HG02610 (cell line): ENCODE data around the gene FXYD2.

Experiments used
- ATAC-seq: cut with Tn5 transposase; IDR thresholded peaks from one replicate; pipeline ENCODE4 v1.9.1; 2021; ENCODE audit warnings: mild to moderate bottlenecking, moderate library complexity; ENCODE audit not compliant: unreplicated experiment

FXYD2 gene

DNA sequence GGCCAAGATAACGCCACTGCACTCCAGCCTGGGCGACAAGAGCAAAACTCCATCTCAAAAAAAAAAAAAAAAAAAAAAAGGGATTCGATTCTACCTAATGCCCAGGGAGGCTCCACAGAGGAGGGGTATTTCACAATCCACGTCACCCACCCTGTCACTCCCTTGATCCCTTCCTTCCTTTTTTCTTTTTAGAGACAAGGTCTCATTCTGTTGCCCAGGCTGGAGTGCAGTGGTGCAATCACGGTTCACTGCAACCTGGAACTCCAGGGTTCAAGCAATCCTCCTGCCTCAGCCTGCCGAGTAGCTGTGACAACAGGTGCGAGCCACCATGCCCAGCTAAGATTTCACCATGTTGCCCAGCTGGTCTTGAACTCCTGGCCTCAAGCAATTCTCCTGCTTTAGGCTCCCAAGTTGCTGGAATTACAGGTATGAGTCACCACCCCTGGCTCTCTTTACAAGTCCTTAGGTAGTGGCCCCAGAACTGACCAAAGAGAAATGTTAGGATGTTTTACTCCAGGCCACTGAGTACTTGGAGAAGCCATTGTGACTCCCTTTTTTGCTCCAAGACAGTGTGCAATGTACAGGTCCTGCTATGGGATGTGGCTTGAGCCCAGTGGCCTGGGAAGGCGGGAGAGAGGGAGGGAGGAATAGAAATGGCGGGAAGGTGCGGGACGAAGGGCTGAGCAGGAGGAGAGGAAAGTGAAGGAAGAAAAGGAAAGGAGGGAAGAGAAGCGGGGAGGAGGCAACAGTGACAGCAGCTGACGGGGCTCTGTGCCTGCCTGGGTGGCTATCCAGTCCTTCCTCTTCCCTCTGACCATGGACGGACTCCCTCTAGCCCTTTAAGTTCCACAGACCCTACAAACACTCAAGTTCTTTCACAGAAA, 11.8 kb upstream of the FXYD2 start:
- no peak for ATAC-seq

DNA sequence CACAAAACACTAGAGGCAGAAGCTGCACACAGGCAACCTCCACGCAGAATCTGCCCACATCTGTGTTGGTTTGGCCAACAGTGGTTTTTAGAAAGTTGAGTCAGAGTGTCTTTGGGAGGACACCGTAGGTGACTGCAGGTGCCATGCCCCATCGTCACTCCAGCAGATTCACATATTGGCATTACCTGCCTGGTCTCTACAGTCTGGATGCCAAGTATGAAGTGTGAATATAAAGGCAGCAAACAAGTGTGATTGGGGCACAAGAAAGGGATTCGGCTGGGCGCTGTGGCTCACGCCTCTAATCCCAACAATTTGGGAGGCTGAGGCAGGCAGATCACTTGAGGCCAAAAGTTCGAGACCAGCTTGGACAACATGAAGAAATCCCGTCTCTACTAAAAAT, 11.0 kb upstream of the FXYD2 start:
- no peak for ATAC-seq

DNA sequence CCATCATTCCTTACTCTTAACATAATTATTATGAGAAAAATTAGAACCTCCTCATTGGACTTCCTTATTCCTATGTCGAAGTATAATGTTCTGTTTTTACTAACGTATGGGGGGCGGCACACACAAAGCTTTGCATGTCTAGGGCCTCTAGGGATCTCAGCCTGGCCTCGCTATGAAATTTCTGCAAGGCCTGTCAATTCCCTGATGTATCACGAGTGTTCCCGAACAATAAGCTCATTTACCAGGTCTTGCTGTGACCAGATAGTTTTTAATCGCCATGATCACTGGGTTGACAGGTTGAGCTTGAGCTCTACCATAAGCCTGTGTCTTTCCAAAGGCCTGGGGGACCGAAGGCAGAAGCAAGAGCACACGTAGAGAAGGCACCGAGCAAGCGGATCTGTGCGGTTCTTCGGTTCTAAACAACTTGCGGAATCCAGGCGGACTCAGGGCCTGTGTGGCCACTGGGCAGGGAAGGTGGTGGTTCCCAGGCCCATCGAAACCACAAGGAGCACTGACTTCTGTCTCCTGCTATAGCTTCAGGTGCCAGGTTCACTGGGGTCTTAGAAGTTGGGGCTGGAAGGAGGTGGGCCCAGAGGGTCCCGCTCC, 10.4 kb upstream of the FXYD2 start:
- ATAC-seq: no peak

DNA sequence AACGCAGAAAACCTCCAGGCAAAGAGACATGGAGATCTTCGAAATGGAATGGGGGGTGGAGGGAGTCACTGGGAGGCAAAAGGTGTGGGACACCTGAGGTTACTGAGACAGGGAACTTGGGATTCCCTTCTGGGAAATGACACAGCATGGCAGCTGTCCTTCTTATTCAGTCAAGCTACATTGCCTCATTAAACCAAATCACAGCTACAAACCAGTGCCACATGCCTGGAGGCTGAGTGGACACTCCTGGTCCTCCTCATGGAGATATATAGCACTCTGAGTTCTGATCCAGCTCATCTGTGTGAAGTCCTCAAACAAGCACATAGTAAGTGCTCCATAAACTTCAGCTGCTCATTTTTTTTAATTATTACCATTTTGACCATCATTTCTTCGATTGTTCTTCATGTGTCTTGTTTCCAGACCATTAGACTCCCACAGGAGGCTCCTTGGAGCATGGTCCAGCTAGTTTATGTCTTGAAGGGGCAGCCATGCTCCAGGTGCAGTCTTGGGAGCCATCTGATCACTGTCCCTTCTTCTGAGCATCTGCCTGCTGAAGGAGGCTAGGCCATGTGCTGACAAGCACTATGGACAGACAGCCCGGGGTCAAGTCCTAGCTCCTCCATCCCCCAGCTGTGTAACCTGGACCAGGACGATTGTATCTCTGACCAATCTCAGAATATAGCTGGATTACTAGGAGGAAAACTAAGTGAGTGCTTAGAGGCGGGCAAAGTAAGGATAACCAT, 9.7 kb upstream of the FXYD2 start:
- no peak for ATAC-seq

DNA sequence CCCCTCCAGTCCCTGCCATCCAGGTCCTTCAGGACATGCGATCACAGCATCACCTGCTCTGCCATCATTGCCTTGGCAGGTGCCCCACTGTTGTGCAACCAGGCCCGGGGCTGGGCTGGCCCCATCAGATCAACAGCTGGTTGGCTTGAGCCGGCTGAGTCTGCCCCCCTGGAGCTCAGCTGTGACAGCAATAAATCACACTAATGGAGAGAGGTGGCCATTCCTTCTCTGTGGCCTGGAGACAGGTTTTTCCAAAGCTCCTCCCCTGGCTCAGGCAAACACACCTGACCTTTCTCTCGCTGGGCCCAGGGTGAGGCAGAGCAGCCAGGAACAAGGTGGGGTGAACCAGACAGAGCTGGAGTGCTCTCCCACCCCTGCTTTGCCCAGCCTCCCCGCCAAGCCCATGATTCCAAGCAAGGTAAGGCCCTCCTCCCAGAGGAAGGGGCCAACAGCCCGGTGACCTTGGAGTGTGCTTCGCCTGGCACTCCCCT, 8.9 kb upstream of the FXYD2 start:
- no peak for ATAC-seq

DNA sequence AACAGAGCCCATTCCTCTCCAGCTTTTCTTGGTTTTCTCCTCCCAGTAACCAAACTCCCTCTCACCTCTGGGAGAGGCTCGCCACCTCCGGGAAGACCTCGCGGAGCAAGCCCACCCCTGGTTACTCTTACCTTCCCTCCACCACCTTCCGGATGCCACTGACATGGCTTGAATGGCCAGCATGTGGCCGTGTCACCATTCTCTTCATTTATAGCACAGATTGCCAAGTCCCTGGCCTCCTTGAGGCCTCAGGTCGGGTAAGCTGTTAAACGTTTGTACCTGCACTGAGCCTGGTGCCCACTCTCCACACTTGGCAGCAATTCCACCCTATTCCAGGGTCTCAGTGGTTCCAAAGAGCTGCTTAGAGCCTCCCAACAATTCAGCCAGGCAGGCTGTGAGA, 8.0 kb upstream of the FXYD2 start:
- no peak for ATAC-seq

DNA sequence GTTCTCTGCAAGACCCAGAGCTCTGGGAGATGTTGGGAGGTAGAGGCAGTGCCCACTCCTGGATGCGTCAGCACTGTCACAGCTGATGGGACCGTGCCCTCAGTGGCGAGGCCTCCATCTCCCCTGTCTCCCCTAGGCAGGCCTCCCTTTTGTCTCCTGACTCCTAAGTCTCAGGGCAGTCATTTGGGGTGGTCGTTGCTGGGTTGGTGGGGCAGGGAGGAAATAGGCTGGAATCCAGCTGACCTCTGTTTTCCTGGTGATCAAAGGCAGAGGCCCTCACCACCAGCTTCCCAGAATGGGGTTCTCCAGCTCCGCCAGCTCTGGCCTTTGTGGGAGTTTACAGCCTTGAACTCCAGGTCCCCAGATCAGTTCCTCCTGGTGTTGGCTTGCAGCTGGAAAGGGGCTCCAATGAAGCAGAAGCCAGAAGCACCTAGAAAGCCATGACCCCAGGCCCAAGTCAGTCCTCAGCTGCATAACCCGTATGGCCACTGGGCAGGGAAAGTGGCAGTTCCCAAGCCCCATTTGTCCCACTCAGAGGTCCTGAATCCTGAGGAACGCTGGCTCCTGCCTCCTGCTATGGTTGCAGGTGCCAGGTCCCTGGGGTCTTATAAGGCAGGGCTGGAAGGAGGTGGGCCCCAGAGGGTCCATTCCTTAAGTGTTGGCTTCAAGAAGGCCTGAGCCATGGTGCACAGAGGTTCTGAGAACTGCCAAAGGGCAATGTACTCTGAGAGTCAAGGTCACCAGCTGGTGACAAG, 7.3 kb upstream of the FXYD2 start:
- ATAC-seq: no peak

DNA sequence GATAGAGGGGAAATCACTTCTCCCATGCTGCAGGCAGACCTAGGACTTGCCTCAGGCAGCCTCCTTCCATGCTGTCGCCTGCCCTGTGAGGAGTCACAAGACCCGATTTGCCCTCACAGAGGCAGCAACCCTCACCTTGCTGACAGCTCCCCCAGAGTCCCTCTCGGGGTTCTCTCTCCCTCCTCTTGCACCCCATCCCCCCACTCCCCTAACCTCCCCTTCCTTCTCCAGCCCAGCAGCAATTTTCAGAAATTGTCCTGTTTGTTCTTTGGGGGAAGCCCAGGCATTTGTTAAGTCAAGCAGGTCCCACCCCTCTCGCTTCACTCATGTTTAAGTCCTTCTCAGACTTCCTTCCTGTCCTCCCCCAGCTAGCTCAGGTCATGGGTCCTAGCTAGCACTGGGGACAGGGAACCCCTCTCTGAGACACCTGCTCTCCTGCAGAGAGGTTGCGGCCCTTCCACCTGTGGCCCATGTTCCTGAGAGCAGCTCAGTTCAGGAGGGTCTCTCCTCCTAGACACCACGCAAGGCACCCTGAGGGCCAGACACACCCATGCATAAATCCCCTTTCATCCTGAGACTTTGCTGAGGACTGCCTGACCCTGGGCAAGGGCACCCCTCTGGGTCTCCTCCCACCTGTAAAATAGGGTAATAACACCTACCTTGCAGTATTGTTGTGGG, 6.3 kb upstream of the FXYD2 start:
- no peak for ATAC-seq

DNA sequence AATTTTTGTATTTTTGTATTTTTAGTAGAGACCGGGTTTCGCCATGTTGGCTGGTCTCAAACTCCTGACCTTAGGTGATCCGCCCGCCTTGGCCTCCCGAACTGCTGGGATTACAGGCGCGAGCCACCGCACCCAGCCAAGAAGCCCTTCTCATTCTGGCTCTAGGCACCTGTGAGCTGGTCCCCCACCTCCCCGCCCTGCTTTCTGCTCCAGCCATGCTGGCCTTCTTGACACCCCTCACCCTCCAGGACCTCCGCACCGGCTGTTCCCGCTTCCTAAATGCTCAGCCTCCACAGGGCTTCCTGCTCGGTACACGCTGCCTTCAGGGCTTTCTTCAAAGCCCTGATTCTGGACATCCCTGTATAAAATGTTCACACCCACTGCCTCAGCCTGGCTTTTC, 5.5 kb upstream of the FXYD2 start:
- ATAC-seq: no peak

DNA sequence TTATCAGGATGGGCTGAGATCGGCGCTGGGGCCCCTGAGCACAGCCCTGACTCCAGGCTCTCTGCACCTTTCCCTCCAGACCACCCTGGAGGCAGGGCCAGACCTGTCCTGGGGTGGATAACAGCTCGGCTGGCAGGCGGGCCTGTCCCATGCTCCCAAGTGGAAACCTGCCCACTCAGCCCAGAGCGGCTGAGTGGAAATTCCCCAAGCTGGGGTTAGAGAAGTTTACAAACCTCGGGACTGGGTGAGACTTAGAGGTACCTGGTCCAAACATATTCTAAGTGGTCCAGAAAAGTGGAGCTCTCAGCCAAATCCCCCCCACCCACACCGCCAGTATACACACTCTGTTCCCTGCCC, 4.8 kb upstream of the FXYD2 start:
- no peak for ATAC-seq

DNA sequence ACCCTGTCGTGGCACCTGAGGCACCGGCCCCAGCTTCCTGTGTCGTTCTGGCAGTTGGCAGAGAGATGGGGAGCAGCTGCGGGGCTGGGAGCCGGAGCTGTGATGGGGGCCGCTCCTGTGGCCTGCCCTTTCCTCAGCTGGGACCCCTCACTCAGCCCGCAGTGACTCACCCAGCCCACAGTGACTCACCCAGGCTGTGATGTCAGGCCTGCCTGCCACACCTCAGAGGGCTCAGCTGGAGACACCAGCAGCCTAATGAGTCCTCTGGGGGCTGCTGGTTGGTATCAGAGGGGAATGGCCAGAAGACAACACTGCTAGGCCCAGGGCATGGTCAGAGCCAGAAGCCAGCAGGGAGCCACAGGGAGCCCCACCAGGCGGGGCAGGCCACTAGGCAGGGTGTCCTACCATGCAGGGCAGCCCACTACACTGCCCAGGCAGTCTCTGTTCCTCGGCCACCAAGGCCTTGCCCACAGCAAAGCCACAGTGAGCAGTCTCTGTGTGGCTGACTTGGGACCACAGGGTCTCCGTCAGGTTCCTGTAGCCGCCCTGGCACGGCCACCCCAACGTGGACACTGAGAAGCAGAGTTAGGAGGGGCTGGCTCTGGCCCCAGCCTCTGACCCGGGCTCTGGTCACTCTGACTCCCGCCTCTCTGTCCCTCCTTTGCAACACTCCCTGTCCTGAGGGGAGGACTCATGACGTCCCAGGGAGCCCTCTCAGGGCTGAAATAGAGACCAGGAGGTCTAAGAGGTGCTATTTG, 4.2 kb upstream of the FXYD2 start:
- peak; percentile 81 for ATAC-seq

DNA sequence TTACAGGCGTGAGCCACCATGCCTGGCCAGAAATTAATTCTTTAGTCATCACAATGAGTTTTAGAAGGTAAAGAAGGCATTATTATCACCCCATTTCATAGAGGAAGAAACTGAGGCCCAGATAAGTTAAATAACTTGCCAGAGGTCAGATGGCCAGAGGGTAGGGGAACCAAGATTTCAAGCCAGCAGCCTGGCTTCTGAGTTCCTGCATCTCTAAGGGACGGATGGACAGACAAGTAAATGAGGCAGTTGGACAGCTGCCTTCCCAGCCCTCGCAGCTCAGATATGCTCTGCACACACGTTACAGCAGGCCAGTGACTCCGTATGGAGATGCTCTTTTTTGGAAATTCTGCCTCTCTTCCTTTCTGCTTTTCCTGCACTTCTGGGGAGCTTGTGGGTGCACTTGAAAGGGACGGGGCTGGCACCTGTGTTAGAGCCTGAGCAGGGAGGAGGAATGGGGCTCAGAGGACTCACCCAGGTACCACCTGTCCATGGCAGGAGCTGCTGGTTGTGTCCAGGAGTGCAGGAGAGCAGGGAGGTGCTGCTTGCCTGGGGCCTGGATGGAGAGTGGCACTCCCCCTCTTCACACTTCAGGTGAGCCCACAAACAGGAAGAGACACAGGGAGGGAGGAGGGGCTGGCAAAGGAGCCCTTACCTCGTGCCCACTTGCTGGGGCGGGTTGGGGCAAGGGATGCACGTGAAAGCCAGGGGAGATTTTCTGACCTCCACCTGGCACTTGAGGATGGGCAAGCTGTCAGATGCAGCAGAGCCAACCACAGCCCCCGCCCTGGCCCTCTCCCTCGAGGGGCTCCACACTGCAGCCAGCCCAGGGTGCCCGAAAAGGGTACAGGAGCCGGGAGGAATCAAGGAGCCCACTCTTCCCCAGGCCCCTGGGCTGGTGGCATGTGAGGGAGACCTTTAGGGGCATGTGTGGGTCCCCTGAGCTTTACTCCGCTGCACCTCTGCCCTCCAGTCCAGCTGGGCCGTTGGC, 3.3 kb upstream of the FXYD2 start:
- no peak for ATAC-seq

DNA sequence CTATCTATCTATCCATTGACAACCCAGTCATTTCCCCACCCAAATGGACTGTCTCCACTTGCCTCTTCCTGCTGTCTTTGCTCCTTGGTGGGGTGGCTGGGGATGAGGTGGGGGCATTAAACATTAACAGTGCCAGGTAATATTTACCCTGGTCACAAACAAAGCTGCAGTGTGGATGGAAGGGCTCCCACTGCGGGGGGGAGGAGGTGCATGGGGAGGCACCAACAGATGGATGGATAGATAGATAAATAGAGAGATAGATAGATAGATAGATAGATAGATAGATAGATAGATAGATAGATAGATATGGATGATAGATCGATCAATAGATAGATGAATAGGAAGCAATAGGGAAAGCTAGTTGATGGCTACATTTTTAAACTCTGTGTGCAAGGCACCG, 2.3 kb upstream of the FXYD2 start:
- no peak for ATAC-seq

DNA sequence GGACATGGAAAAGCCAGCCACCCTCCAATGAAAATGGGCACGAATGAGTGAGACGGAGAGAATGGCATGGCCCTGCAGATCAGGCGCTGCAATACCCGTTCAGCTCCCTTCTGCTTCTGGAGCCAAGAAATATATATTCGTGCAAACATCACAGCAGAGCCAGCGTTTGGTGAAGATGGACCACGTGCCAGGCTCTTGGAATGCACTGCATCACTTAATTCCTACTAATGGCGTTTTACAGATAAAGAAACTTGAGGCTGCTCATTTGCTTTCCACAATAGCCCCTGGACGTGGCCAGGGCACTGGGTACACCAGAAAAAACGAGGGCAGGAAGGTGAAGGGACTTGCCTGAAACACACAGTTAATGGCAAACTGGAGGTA, 1.6 kb upstream of the FXYD2 start:
- ATAC-seq: no peak

DNA sequence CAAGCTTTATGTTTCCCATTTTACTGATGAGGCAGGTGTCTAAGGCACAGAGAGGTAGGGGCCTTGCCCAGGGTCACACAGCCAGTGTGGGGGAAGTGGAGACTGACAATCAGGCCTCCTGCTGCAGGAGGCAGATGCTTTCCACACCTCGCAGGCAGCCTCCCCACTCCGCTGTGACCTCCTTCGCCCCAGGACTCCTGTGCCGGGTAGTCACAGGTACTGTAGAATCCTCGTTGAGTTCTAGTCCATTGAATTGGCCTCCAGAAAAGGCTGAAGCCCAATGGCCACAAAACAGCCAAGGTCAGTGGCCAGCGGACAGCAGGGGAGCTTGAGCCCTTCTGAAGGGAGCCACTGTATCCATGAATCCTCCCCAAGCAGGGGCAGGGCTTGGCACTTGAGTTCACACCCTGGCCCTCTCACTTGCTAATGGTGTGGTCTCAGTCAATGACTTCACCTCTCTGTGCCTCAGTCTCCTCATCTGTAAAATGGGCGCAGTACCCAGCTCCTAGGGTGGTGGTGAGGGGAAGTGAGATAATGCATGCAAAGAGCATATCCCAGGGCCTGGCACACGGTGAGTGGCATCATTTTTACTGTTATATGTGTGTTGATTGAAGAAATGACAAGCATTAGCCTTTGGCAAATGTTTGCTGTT, 1.1 kb upstream of the FXYD2 start:
- no peak for ATAC-seq

DNA sequence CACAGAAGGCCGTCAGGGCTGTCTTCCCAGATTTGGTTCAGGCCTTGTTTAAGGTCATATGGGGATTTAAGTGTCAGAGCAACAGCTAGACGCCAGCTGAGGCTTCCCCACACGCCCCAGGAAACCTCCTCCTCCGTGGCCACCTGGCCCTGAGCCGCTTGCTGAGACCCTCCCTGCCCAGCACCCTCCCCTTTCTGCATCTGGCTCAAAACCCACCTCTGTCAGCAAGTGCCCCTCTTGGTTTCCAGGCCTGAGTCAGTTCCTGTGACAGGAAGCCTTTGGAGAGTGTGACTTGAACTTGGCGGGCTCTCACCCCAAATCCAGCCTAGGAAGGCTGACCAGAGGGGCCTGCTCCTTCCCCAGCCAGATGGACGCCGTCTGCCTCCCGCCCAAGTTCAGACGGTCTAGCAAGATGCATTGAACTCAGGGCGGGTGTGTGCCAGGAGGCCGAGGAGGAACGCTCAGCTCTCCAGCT, 561 bp downstream of the FXYD2 start:
- ATAC-seq: no peak

DNA sequence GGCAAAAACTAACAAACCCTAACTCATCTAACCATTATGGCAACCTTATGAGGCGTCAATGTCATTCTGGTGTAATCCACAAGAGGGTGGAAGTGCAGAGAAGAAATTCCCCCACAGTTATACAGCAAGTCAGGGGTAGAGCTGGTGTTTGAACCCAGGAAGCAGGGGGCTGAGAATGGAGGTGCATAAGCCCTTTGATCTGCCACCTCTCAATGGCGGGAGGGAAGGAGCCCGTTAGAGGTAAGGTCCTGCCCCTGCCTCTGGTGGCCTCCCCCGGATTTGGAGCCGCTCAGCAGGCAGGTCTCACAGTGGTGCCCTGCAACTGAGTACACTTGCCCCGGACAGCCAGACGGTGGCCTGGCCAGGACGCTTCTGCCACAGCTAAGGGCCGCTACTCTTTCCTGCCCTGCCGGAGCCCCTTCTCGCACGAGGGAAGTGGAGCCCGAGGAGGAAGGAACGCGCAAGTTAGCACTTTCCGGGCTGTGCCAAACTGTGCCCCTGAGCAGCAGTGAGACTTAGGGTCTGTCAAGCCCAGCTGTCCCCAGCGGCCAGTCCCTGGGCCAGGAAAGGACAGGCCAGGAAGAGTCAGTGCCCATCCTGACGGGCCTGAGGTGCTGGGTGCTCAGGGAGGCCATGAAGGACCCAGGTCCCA, 1.1 kb downstream of the FXYD2 start:
- ATAC-seq: no peak
